SJCRH30 (cell line): Measurements from ENCODE around the gene PLEKHD1. TPM values are rescaled to one million over a fixed set of nuclear protein-coding genes. Genes with fewer than 3 reads are reported as not detected.

Source experiments
- DNase-seq, 2 experiments: peaks; one replicate each; pipeline ENCODE4 v3.0.0-alpha.2; 2015 to 2020
- H3K27ac ChIP-seq: fragments of 250-450 bp; sonication (Bioruptor Pico); 2 replicates; pipeline ENCODE4 v1.5.1; 2020; ENCODE audit warnings: mild to moderate bottlenecking, moderate library complexity
- H3K27me3 ChIP-seq: fragments of 250-450 bp; sonication (Bioruptor Pico); 2 replicates; pipeline ENCODE4 v1.5.1; 2020; ENCODE audit warnings: mild to moderate bottlenecking, moderate library complexity
- H3K36me3 ChIP-seq: fragments of 250-450 bp; sonication (Bioruptor Pico); 2 replicates; pipeline ENCODE4 v1.5.1; 2020; ENCODE audit warnings: mild to moderate bottlenecking, moderate library complexity
- H3K4me1 ChIP-seq: fragments of 250-450 bp; sonication (Bioruptor Pico); 2 replicates; pipeline ENCODE4 v1.5.1; 2020; ENCODE audit warnings: mild to moderate bottlenecking, moderate library complexity
- H3K4me3 ChIP-seq: fragments of 250-450 bp; sonication (Bioruptor Pico); 2 replicates; pipeline ENCODE4 v1.5.1; 2020; ENCODE audit warnings: mild to moderate bottlenecking, moderate library complexity
- H3K9me3 ChIP-seq: fragments of 250-450 bp; sonication (Bioruptor Pico); replicated peaks from 2 replicates; pipeline ENCODE4 v1.5.1; 2020; ENCODE audit warnings: mild to moderate bottlenecking, moderate library complexity
- total RNA-seq: library from RNA; depleted of rRNA; stranded (reverse); fragments of >200 nt; shearing (Covaris generic); gene quantifications from 2 replicates; pipeline ENCODE4 v1.2.3, GENCODE V29; 2014

Gene PLEKHD1
- total RNA-seq, 1 experiment from 2014 or later: 0.30 TPM

GRCh38 chr14:69569859-69570258 is 85.3 kb downstream of the PLEKHD1 start:
- no peak overlapping the region for H3K4me3 ChIP-seq
- no peaks in the 10 kb centered on the region for H3K9me3 ChIP-seq
- no peaks in the 10 kb centered on the region for H3K36me3 ChIP-seq
- H3K27me3 ChIP-seq: no peaks in the 10 kb centered on the region
- 0 out of 2 replicates have a peak, but pooled peaks cover 2% of the 10 kb centered on the region for H3K4me1 ChIP-seq
- no peak for DNase-seq
- no peak overlapping the region for H3K27ac ChIP-seq

- H3K4me1 ChIP-seq: 0 out of 2 replicates have a peak, but pooled peaks cover 2% of the 10 kb centered on the region
- H3K36me3 ChIP-seq: no peaks in the 10 kb centered on the region
- H3K4me3 ChIP-seq: no peak overlapping the region
- no peak overlapping the region for H3K27ac ChIP-seq
- H3K27me3 ChIP-seq: no peaks in the 10 kb centered on the region
- H3K9me3 ChIP-seq: no peaks in the 10 kb centered on the region
- no peak for DNase-seq
Observed at GRCh38 chr14:69570836-69571330, 86.4 kb downstream of the PLEKHD1 start.

- no peaks in the 10 kb centered on the region for H3K36me3 ChIP-seq
- DNase-seq: no peak
- H3K27me3 ChIP-seq: no peaks in the 10 kb centered on the region
- H3K9me3 ChIP-seq: no peaks in the 10 kb centered on the region
- H3K4me3 ChIP-seq: no peak overlapping the region; the same call in 1 of the 2 replicates
- no peak overlapping the region for H3K27ac ChIP-seq
- 0 out of 2 replicates have a peak, but pooled peaks cover 2% of the 10 kb centered on the region for H3K4me1 ChIP-seq
Observed at GRCh38 chr14:69571449-69572029, 87.0 kb downstream of the PLEKHD1 start.

DNA sequence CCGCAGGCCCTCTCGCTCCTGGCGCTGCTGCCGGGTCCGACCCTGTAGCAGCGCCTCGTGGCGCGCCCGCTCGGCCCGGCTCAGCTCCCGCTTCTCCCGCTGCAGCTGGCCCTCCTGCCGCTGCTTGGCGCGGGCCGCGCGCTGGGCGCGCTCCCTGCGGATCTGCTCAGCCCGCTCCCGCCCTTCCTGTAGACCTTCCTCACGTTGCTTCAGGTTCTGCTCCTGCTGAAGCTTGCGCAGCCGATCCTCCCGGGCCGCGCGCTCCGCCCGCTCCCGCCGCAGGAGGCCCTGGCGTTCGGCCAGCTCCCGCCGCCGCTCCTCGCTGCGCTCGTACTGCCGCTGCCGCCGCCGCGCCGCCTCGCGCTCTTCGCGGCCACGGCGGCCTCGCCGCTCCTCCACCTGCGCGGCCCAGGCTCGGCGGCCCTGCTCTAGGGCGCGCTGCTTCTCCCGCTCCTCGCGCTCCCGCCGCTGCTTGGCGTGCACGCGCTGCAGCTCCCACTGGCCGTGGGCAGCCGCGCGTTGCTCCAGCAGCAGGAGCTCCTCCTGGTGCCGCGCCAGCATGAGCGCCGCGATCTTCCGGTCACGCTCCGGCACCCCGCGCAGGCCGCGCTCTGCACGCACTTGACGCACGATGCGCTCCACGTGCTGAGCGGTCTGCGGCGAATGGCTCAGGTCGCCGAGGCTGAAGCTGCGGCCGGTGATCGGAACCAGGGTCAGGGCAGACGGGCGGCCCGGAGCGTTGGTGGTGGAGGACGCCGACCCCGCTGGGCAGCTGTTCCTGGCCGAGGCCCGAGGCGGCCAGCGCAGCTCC is 87.7 kb downstream of the PLEKHD1 start:
- H3K27me3 ChIP-seq: no peaks in the 10 kb centered on the region
- DNase-seq: peak; percentile 15 to 30
- H3K4me3 ChIP-seq: peak overlapping the region; percentile 39
- H3K27ac ChIP-seq: no peak overlapping the region
- 0 out of 2 replicates have a peak, but pooled peaks cover 2% of the 10 kb centered on the region for H3K4me1 ChIP-seq
- no peaks in the 10 kb centered on the region for H3K9me3 ChIP-seq
- H3K36me3 ChIP-seq: no peaks in the 10 kb centered on the region

- H3K4me3 ChIP-seq: no peak overlapping the region
- H3K27me3 ChIP-seq: no peaks in the 10 kb centered on the region
- H3K27ac ChIP-seq: no peak overlapping the region
- DNase-seq: no peak
- H3K4me1 ChIP-seq: 0 out of 2 replicates have a peak, but pooled peaks cover 2% of the 10 kb centered on the region
- H3K9me3 ChIP-seq: no peaks in the 10 kb centered on the region
- no peaks in the 10 kb centered on the region for H3K36me3 ChIP-seq
Observed at GRCh38 chr14:69572841-69573135, 88.3 kb downstream of the PLEKHD1 start.

DNA sequence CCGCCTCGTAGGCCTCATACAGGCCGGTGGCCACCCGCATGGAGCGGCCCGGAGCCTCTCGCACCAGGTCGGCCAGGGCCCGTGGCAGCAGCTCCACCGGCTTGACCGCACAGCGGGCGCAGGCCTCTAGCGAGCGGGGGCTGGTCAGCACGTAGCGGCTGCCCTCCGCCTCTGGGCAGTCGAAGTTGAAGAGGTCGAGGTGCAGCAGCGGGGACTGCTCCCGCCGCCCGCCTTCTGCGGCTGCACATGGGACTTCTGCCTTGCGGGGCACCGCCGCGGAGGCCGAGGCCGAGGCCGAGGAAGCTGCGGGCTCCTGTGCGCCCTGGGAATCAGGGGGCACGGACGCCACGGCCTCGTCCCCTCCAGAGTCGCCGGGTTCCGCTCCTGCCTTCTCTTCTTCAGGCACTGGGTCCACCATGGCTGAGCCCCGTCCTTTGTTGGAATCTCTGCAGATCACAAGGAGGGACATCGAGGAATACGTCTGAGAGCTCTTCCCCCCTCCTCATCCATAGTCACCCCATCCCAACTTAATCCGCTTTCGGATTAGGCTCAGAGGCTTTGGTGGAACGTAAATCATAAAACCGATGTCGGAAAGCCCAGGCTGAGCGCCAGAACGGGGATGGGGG is 88.8 kb downstream of the PLEKHD1 start:
- no peak for DNase-seq

GRCh38 chr14:69573831-69574262 is 89.3 kb downstream of the PLEKHD1 start:
- H3K27me3 ChIP-seq: no peaks in the 10 kb centered on the region
- peak overlapping the region; percentile 52 for H3K4me3 ChIP-seq
- no peak overlapping the region for H3K27ac ChIP-seq
- 0 out of 2 replicates have a peak, but pooled peaks cover 2% of the 10 kb centered on the region for H3K4me1 ChIP-seq
- DNase-seq: peak; percentile 55 to 64
- H3K9me3 ChIP-seq: no peaks in the 10 kb centered on the region
- no peaks in the 10 kb centered on the region for H3K36me3 ChIP-seq

More for the DNA sequence above, 88.8 kb downstream of the PLEKHD1 start:
- Histone ChIP-seq H3K27ac (no peak overlapping the region), H3K9me3 (no peaks in the 10 kb centered on the region), H3K4me3 (peak overlapping the region; percentile 52), H3K36me3 (no peaks in the 10 kb centered on the region), H3K4me1 (0 out of 2 replicates have a peak, but pooled peaks cover 2% of the 10 kb centered on the region), H3K27me3 (no peaks in the 10 kb centered on the region)

- DNase-seq: peak; percentile 63 to 76
- Histone ChIP-seq H3K27ac (no peak within 1 kb of the TSS), H3K9me3 (no peaks in the 10 kb centered on the region), H3K4me1 (0 out of 2 replicates have a peak, but pooled peaks cover 2% of the 10 kb centered on the region), H3K36me3 (no peaks in the 10 kb centered on the region), H3K4me3 (peak within 1 kb of the TSS; percentile 52), H3K27me3 (no peaks in the 10 kb centered on the region)
Observed at GRCh38 chr14:69574263-69574953, 89.9 kb downstream of the PLEKHD1 start, which contains the start of gene CCDC177. Gene CCDC177, minus strand, starts transcription at chr14:69574871. Its CDS starts 1,249 bp downstream, at chr14:69573622.

DNA sequence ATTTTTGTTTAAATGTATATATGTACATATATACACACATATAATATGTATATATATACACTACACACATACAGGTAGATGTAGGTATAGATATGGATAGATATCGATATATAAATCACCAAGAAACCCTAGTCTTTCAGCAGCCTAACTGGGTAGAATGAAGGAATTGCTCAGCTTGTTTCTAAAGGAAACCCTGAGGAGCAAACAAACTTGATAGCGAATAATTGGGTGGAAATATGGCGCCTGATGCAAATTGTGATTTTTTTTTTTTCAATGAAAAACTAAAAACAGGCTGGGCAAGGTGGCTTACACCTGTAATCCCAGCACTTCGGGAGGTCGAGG is 90.4 kb downstream of the PLEKHD1 start:
- H3K27me3 ChIP-seq: no peaks in the 10 kb centered on the region

DNA sequence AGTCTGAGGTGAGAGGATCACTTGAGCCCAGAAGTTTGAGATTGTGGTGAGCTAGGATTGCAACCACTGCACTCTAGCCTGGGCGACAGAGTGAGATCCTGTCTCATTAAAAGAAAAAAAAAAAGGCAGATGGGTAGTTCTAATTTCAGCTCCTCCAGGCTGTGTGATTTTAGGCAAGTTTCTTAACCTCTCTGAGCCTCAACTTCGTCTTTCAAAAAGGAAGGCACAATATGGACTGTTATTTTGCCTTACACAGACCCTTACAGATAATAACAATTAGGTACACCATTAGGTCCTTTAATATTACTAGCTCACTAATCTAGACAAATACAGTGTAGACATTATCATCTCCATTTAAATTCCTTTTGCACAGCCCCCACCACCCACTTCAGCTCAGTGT is 94.9 kb downstream of the PLEKHD1 start:
- no peaks in the 10 kb centered on the region for H3K4me1 ChIP-seq
- no peak overlapping the region for H3K4me3 ChIP-seq
- no peak overlapping the region for H3K27ac ChIP-seq
- DNase-seq: no peak
- H3K27me3 ChIP-seq: no peaks in the 10 kb centered on the region
- H3K36me3 ChIP-seq: no peaks in the 10 kb centered on the region
- H3K9me3 ChIP-seq: no peaks in the 10 kb centered on the region

More for the DNA sequence above, 90.4 kb downstream of the PLEKHD1 start:
- H3K4me1 ChIP-seq: 0 out of 2 replicates have a peak, but pooled peaks cover 2% of the 10 kb centered on the region
- no peaks in the 10 kb centered on the region for H3K9me3 ChIP-seq
- peak overlapping the region; percentile 52 for H3K4me3 ChIP-seq
- no peak for DNase-seq
- H3K27ac ChIP-seq: no peak overlapping the region
- no peaks in the 10 kb centered on the region for H3K36me3 ChIP-seq

DNA sequence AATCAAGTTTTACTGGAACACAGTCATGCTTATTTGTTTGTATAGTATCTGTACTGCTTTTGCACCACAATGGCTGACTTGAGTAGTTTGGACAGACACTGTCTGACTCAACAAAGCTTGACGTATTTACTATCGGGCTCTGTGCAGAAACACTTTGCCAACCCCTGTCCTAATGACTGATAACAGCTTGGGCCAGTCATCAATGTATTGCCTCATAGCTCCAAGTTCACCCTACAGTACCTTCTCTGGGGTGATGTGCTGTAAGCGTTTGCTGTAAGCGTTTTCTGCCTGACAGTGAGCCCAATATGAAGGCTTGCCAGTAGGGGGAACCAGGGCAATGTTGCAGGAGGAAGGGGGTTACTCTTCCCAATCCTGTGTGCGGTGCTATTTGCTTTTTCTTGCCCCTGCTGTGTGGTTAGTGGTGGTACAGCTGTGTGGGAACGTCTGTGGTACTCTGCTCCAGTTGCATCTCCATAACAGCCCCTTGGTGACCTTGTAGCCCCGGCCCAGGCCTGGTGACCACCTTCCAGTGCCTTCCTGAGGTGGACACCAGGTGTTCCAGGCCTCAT is 95.6 kb downstream of the PLEKHD1 start:
- Histone ChIP-seq H3K4me1 (no peaks in the 10 kb centered on the region), H3K27ac (no peak overlapping the region), H3K36me3 (no peaks in the 10 kb centered on the region), H3K27me3 (no peaks in the 10 kb centered on the region), H3K4me3 (no peak overlapping the region), H3K9me3 (no peaks in the 10 kb centered on the region)
- DNase-seq: peak; percentile 42 to 62
